ENCODE results near the gene FBN2. TPM values are rescaled to one million over a fixed set of nuclear protein-coding genes. Genes with fewer than 3 reads are reported as not detected.

The FBN2 gene
- total and polyA plus RNA-seq, 2 of the 4 experiments (the other 2 are of a cell fraction): 26.7 to 69.0 TPM

- no peak overlapping the region for H3K23ac ChIP-seq (ENCODE audit: low read depth, low read length)
- ATAC-seq (ENCODE audit: low read depth) (no peak), DNase-seq (no peak)
- no peak overlapping the region for H2BK5ac ChIP-seq (ENCODE audit: low read depth, low read length, poor library complexity, severe bottlenecking)
- H3K36me3 ChIP-seq (ENCODE audit: control insufficient read depth, insufficient read depth, low read length): no peaks in the 10 kb centered on the region
- H2BK15ac ChIP-seq (ENCODE audit: low read depth, low read length): no peak overlapping the region
- ChIA-PET CTCF (no interaction called here), POLR2A (ENCODE audit: unreplicated experiment) (no interaction called here)
- H4K8ac ChIP-seq (ENCODE audit: low read depth in 2 of 2, low read length in 2 of 2): no peak overlapping the region
- H3K27ac ChIP-seq (ENCODE audit: insufficient read depth, low read length): no peak overlapping the region
- peaks cover 1% of the 10 kb centered on the region; the same call in 1 of the 2 replicates for H3K27me3 ChIP-seq (ENCODE audit: control insufficient read depth, insufficient read depth, low read length)
- no peak overlapping the region for H2BK20ac ChIP-seq (ENCODE audit: low read depth, low read length)
- no peak overlapping the region for H3K9ac ChIP-seq (ENCODE audit: low read depth, low read length)
- 100% methylated on average over 1 of the region's 2 CpGs; no CpG with 5 or more reads in 1 of the 2 experiments for WGBS, 2 experiments (ENCODE audit: extremely low coverage in 2 of 2, insufficient read length in 1 of 2)
- dilution Hi-C loops (cut with HindIII; ENCODE audit: low sequenced_read_pairs, unreplicated experiment) (no loop called here), in situ Hi-C loops (cut with MboI; ENCODE audit: low sequenced_read_pairs) (no loop called here), intact Hi-C loops (cut with micrococcal nuclease) (no loop called here)
- no peak overlapping the region for H3K14ac ChIP-seq (replicated peaks; ENCODE audit: low read depth, low read length)
- no peak for TF ChIP-seq MAFK (IDR thresholded peaks at IDR 0.05; ENCODE audit: low read depth, low read length)
- TF ChIP-seq POLR2A (IDR thresholded peaks at IDR 0.05; ENCODE audit: low read depth, low read length): no peak
- TF ChIP-seq RAD21 (IDR thresholded peaks at IDR 0.05; ENCODE audit: low read length): no peak
- TF ChIP-seq NFE2L2 (IDR thresholded peaks at IDR 0.05; ENCODE audit: low read depth, low read length): no peak
- no peak overlapping the region for H3K56ac ChIP-seq (ENCODE audit: extremely low read depth, insufficient read depth, low read length)
- no peak overlapping the region for H3K4ac ChIP-seq (ENCODE audit: low read depth, low read length)
- BruUV-seq (replicated peaks): no TSS peak
- no peak overlapping the region for H4K91ac ChIP-seq (ENCODE audit: insufficient read depth, low read depth, low read length)
- H2AK9ac ChIP-seq (replicated peaks; ENCODE audit: low read depth, low read length, poor library complexity): no peak overlapping the region
- H3K79me1 ChIP-seq (ENCODE audit: low read depth in 1 of 2, low read length in 2 of 2): no peaks in the 10 kb centered on the region
- H3K4me1 ChIP-seq (ENCODE audit: control insufficient read depth, insufficient read depth, low read length): peaks cover 3% of the 10 kb centered on the region
- H3K9me3 ChIP-seq (ENCODE audit: control insufficient read depth, insufficient read depth, low read length): no peaks in the 10 kb centered on the region
- no peak overlapping the region for H3K4me2 ChIP-seq (ENCODE audit: low read depth, low read length)
- no peak overlapping the region for H2AK5ac ChIP-seq (ENCODE audit: low read depth, low read length)
- H2BK120ac ChIP-seq (ENCODE audit: low read depth, low read length): no peak overlapping the region
- no peak overlapping the region for H3K4me3 ChIP-seq (ENCODE audit: insufficient read depth, low read depth, low read length)
- no peak overlapping the region for H4K5ac ChIP-seq (ENCODE audit: low read depth, low read length)
- no peak overlapping the region for H3K18ac ChIP-seq (ENCODE audit: low read depth, low read length)
- H2AFZ ChIP-seq (replicated peaks; ENCODE audit: low read length, poor library complexity): no peak overlapping the region
- peaks cover 5% of the 10 kb centered on the region; the same call in 1 of the 2 replicates for H3K9me1 ChIP-seq (ENCODE audit: insufficient read depth, low read length)
- no peaks in the 10 kb centered on the region for H4K20me1 ChIP-seq (ENCODE audit: insufficient read depth, low read length)
Observed at GRCh38 chr5:128225245-128226030, 312.6 kb downstream of the FBN2 start.
